Measurements from ENCODE around the gene LRMDA. TPM values are rescaled to one million over a fixed set of nuclear protein-coding genes. Genes with fewer than 3 reads are reported as not detected.
A peak's percentile ranks its signal among the peaks of the same experiment; 100 is the strongest.

Gene LRMDA
- total and polyA plus RNA-seq, 7 donors, result 2.8 to 22.2 (median 9.0) TPM

DNA sequence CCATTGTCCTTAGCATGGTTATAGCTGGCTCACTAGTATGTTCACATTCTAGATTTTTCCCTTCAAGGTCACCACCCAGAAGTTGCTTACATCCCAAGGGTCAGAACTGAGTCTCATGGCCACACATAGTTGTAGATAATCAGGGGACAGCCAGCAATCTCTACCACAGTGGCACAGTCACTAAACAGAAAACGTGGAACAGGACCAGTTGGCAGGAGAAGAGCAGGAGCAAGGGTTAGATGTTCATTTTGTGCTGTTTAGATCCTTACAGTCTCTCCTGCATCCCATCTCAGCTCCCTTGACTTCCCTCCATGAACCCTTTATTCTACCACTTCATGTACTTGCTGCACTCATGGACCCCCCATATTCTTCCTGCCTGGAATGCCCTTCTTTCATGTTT lies 73.9 kb downstream of the LRMDA start:
- Histone ChIP-seq H3K27ac (no peak overlapping the region), H3K9me3 (no peaks in the 10 kb centered on the region), H3K36me3 (no peaks in the 10 kb centered on the region), H3K4me1 (peaks cover 0 to 35% (median 26%) of the 10 kb centered on the region in 4 donors), H3K4me3 (no peak overlapping the region), H3K27me3 (no peaks in the 10 kb centered on the region)
- WGBS, 2 donors, result 73 to 79% methylated on average over 1 of the region's 1 CpG
- intact Hi-C loops (cut with DNase I), result loop anchor here (5.0 to 10.0 kb wide), 2 partner anchors 177 to 210 kb away; no protein-coding TSS in a partner anchor
- TF ChIP-seq EP300 (IDR thresholded peaks at IDR 0.05) (no peak), POLR2AphosphoS5 (IDR thresholded peaks at IDR 0.05) (no peak), POLR2A (IDR thresholded peaks at IDR 0.05) (no peak)
- TF ChIP-seq, protein P1, sequence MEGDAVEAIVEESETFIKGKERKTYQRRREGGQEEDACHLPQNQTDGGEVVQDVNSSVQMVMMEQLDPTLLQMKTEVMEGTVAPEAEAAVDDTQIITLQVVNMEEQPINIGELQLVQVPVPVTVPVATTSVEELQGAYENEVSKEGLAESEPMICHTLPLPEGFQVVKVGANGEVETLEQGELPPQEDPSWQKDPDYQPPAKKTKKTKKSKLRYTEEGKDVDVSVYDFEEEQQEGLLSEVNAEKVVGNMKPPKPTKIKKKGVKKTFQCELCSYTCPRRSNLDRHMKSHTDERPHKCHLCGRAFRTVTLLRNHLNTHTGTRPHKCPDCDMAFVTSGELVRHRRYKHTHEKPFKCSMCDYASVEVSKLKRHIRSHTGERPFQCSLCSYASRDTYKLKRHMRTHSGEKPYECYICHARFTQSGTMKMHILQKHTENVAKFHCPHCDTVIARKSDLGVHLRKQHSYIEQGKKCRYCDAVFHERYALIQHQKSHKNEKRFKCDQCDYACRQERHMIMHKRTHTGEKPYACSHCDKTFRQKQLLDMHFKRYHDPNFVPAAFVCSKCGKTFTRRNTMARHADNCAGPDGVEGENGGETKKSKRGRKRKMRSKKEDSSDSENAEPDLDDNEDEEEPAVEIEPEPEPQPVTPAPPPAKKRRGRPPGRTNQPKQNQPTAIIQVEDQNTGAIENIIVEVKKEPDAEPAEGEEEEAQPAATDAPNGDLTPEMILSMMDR (IDR thresholded peaks at IDR 0.05), result no peak
- no peak for DNase-seq

DNA sequence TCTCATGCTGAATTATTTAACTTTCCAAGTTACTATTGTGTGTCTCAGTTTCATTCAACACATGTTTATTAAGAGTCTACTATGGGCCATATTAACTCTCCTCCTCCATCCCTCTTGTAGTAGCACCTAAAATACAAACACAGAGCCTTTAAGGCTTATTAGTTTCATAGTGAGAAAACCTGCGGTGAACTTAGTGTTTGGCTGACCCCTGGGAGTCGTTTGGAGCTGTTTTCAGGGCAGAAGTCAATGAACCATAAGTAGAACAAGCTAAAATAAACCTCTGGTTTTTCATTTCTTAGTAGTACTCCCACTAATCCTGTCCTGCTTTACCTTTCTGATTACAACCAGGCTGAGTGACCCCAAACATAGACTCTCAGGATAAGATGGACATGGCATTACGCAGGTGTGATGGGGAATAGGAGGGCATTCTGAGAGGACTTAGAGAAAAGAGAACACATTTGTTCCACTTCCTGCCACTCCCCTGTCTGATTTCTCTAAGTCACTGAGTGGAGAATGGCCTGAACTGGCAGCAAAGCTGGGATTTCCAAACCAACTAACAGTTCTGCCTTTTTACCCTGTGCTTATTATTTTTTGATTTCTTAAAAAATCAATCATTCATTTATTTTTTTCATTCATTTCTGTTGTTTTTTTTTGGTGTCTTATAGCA lies 74.5 kb downstream of the LRMDA start:
- intact Hi-C loops (cut with DNase I), result loop anchor here (2.0 to 10.0 kb wide), 3 partner anchors 176 to 747 kb away; no protein-coding TSS in a partner anchor
- H3K36me3 ChIP-seq, result no peaks in the 10 kb centered on the region
- no peak overlapping the region for H3K4me3 ChIP-seq
- H3K4me1 ChIP-seq, result peaks cover 0 to 35% (median 26%) of the 10 kb centered on the region in 4 donors
- no peaks in the 10 kb centered on the region for H3K27me3 ChIP-seq
- no peaks in the 10 kb centered on the region for H3K9me3 ChIP-seq
- DNase-seq, result no peak
- no peak for TF ChIP-seq EP300 (IDR thresholded peaks at IDR 0.05)
- no peak for TF ChIP-seq POLR2A (IDR thresholded peaks at IDR 0.05)
- no peak for TF ChIP-seq POLR2AphosphoS5 (IDR thresholded peaks at IDR 0.05)
- TF ChIP-seq, protein P1 (IDR thresholded peaks at IDR 0.05), result no peak
- no peak overlapping the region for H3K27ac ChIP-seq
- 68 to 71% methylated on average over 3 of the region's 3 CpGs for WGBS, 2 donors

DNA sequence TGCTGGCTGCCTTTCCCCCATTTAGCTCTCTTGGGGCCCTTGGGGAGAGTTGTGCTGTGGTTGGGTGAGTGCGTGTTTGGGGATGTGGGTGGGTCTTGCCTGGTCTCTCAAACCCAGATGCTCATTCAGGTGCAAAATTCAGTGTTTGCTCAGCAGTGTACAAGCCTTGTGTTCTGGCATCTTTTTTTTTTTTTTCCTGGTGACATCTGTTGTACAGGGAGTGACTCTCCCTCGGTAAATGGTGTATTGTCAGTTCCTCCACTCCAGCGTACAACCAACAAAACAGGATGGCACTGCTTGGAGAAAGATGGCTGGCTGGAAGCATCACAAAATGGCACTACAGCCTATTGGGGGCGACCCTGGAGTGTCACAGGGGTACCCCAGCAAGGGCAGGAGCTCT lies 75.5 kb downstream of the LRMDA start:
- WGBS, 2 donors, result 75 to 83% methylated on average over 4 of the region's 4 CpGs
- TF ChIP-seq POLR2AphosphoS5 (IDR thresholded peaks at IDR 0.05) (no peak), EP300 (IDR thresholded peaks at IDR 0.05) (no peak), POLR2A (IDR thresholded peaks at IDR 0.05) (no peak)
- TF ChIP-seq, protein P1 (IDR thresholded peaks at IDR 0.05), result no peak

DNA sequence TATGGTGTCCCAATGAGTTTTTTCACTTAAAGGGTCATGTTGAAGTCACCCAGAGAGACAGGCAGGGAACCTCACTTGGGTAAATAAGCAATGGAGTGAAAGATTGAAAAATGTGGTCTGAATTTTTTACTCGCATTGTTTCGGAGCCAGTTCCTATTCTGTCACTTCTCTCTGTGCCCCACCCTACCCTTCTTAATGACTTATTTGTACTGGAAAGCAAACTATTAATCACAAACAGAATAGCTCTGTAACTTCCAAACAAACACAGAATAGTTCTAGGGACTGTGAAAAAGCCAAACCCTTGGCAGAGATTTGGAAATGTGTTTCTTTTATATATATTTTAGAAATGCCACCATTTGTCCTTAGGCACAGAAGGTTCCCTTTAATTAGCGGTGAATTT lies 76.0 kb downstream of the LRMDA start:
- H3K27me3 ChIP-seq, result no peaks in the 10 kb centered on the region
- intact Hi-C loops (cut with DNase I), result loop anchor here (2.0 to 10.0 kb wide), 3 partner anchors 175 to 745 kb away; no protein-coding TSS in a partner anchor
- peaks cover 0 to 50% (median 38%) of the 10 kb centered on the region in 4 donors for H3K4me1 ChIP-seq
- TF ChIP-seq POLR2A (IDR thresholded peaks at IDR 0.05), result no peak
- no peak overlapping the region for H3K4me3 ChIP-seq
- 82 to 87% methylated on average over 3 of the region's 3 CpGs for WGBS, 2 donors
- H3K36me3 ChIP-seq, result no peaks in the 10 kb centered on the region
- peak overlapping the region; percentile 67 to 80 (median 74) for H3K27ac ChIP-seq
- no peak for DNase-seq
- no peaks in the 10 kb centered on the region for H3K9me3 ChIP-seq

More for the DNA sequence above, 75.5 kb downstream of the LRMDA start:
- Histone ChIP-seq H3K27ac (peak overlapping the region in 2 of 4 donors; percentile 75 to 80), H3K27me3 (no peaks in the 10 kb centered on the region), H3K4me3 (no peak overlapping the region), H3K4me1 (peaks cover 0 to 45% (median 33%) of the 10 kb centered on the region in 4 donors), H3K9me3 (no peaks in the 10 kb centered on the region), H3K36me3 (no peaks in the 10 kb centered on the region)
- intact Hi-C loops (cut with DNase I), result loop anchor here (2.0 to 10.0 kb wide), 3 partner anchors 175 to 746 kb away; no protein-coding TSS in a partner anchor
- DNase-seq, result no peak

DNA sequence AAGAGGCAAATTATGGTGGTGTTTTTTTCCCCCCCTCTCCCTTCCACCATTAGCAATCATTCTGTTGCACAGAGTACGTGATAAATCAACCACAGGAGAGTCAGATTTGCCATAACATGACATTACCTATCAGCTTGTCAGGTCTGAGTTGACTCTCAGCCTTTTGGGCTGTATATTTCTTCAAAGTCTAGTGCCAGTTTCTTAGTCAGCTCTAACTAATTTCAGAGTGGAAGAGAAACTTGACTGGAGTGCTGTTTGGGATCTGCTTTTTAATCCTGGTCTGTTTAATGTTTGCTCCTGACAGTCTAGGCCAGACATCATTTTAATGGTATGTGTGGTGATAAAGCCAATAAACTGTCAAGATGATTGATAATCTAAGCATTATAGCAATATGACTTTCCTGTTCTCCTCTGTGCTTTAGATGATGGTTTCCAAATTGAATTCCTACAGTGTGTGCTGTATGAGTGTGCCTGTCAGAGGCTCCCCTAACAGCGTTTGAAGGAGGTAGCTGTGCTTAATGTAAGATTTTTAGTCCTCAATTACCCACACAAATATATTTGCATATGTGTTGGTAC lies 76.9 kb downstream of the LRMDA start:
- intact Hi-C loops (cut with DNase I), result loop anchor here (1.0 to 10.0 kb wide), 5 partner anchors 40 to 214 kb away; no protein-coding TSS in a partner anchor
- DNase-seq, result no peak
- Histone ChIP-seq H3K27me3 (no peaks in the 10 kb centered on the region), H3K9me3 (no peaks in the 10 kb centered on the region), H3K27ac (peak overlapping the region; percentile 67 to 80 (median 74)), H3K4me3 (no peak overlapping the region), H3K4me1 (peaks cover 0 to 59% (median 45%) of the 10 kb centered on the region in 4 donors), H3K36me3 (no peaks in the 10 kb centered on the region)
- 25 to 43% methylated on average over 2 of the region's 2 CpGs for WGBS, 2 donors
- peak in 3 of 4 donors; percentile 84 to 90 (median 89) for TF ChIP-seq EP300 (IDR thresholded peaks at IDR 0.05)
- no peak for TF ChIP-seq POLR2A (IDR thresholded peaks at IDR 0.05)
- TF ChIP-seq, protein P1 (IDR thresholded peaks at IDR 0.05), result no peak
- TF ChIP-seq POLR2AphosphoS5 (IDR thresholded peaks at IDR 0.05), result peak; percentile 96 to 99 (median 98)

Measured in sigmoid colon (tissue), 7 donors.